GM21360 (cell line): Measurements from ENCODE around the gene MYH11.
"Not testable (repeated sequence)": the region's sequence is repeated elsewhere in the genome, so short reads cannot be mapped to it uniquely, and the experiment has no call there.

Experiments used
- ATAC-seq: cut with Tn5 transposase; IDR thresholded peaks from one replicate; pipeline ENCODE4 v1.9.1; 2021; ENCODE audit warnings: mild to moderate bottlenecking, moderate library complexity; ENCODE audit not compliant: unreplicated experiment

The MYH11 gene

GRCh38 chr16:15879255-15879811 is 22.5 kb upstream of the MYH11 start:
- no peak for ATAC-seq

DNA sequence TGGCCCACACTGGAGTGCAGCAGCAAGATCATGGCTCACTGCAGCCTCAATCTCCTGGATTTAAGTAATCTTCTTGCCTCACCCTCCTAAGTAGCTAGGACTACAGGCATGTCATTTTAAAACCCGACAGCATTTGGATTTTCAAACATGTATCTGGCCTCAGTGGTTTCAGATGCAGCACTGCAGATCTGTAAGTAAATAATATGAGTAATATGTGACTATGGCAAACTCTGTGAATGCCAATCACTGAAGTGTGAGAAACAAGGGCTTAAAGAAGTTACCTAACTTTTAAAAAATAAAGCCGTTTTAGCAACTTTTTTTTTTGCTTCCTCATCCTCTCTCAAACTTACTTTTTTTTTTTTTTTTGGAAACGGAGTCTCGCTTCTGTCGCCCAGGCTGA is 19.7 kb upstream of the MYH11 start:
- no peak for ATAC-seq

- ATAC-seq, result no peak
These were observed 18.0 kb upstream of the MYH11 start for GRCh38 chr16:15874745-15875314.

GRCh38 chr16:15873737-15874136 is 16.9 kb upstream of the MYH11 start:
- no peak for ATAC-seq

DNA sequence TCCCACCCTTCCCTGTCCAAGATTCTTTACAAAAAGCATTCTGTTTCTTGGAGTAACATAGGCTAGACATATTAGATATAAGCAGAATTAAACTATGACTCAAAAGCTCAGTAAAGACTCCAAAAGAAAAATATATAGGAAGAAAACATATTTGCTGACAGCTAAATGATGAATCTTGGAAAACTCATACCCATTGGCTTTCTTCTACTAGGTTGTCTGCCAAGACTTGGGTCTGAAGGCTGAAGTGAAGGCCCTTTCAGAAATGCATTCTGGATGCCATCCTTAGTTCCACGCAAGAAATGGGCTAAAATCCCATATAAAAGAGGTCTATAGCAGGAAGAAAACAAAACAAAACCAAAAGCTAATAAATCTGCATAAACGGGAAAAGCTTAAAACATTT is 16.5 kb upstream of the MYH11 start:
- no peak for ATAC-seq

GRCh38 chr16:15870011-15870410 is 13.2 kb upstream of the MYH11 start:
- ATAC-seq, result no peak

DNA sequence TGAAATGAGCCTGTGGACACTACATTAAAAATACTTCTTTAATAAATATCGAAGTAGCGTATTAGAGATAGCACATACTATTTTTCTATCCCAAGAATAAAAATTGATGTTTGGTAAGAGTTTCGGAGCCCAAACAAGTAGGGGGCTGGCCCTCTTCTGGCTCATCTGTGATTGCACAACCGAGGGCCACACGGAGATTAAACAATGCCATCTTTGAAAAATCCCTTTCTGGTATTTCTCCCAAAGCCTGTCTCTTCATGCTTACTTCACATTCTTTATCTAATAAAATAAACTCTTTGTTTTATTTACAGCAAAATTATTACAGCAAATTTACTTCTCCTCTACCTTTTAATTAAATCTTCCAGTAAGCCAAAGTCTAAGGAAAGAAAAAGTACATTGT is 9.6 kb upstream of the MYH11 start:
- ATAC-seq, result no peak

DNA sequence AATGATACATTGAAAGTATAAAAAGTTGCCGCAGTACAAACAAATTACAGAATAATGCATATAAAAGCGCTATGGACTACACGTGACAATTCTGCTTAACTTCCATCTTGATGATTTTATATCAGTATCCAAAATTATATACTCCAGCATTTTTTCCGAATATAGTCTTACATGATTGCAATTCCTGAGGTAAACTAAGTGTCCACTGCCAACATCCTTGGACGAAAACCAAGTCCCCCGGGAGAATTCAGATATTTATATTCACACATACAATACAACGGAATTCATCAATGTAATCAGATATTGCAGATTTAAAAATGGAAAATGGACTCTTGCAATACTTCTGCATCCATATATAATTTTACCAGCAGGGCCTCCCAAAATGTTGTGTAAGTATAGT is 8.9 kb upstream of the MYH11 start:
- no peak for ATAC-seq

DNA sequence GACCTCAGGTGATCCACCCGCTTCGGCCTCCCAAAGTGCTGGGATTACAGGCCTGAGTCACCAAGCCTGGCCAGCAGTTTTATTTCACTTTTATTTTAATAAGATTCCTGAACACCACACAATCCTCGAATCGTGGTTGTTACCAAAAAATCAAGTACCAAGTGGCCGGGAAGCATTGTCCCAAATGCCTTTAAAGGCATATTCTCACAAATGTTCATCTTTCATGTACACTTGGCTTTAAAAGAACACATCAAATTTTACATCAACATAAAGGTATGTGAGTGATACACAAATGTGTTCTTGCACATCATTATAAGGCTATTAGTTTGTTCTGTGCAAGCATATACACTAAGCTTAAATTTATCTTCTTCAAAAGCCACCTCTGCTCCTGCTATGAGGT is 8.1 kb upstream of the MYH11 start:
- ATAC-seq, result no peak

GRCh38 chr16:15861996-15862395 is 5.2 kb upstream of the MYH11 start:
- no peak for ATAC-seq

DNA sequence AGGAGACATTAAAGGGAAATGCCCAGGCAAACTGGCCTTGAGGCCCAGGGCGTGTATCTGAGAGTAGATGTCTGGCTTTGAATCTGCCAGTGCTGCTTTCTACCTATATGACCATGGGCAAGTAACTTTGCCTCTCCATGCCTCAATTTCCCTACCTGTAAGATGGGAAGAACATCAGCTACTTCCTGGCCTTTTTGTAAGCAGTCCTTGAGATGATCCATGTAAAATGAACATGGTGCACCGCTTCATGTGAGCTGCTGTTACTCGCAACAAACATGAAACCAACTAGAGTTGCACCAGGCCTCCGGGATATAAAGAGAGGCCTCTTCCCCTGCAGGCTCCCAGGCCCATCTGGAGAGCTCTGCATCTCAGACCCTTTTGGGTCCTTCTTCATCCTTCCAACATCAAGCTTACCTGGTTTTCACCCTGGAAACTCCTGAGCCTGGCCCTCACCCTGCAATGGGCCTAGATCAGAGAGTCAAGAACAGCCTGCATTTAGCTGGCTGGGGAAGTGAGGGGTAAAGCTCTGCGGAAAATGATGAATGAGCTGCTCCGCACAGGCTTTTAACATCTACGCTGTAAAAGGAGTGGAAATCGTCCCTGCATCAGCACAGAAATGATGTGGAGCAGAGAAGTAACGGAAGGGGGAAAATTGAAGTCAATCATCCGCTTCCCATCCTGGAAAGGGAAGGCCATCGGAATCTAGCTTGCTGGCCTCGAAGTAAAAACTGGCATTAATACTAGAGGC is 2.3 kb upstream of the MYH11 start:
- no peak for ATAC-seq

- no peak for ATAC-seq
These were observed 1.1 kb upstream of the MYH11 start for GRCh38 chr16:15857724-15858560.

DNA sequence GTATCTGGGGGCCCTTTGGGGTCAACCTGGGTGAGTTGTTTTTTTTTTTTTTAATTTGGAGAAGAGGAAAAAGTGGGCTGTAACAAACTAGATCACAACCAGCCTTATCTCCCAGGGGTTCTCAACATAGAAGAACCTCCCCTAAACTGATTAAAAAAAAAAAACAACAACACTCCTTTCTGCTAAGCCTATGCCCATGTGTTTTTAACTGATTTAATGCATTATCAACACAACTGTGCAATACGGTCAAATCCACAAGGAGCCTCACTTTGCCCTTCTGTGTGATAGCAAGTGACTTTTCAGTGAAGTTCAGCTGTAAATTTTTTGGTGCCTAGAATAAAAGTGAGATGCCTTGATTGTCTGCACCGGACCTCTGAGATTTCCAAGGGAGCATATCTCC is 646 bp downstream of the MYH11 start:
- no peak for ATAC-seq

DNA sequence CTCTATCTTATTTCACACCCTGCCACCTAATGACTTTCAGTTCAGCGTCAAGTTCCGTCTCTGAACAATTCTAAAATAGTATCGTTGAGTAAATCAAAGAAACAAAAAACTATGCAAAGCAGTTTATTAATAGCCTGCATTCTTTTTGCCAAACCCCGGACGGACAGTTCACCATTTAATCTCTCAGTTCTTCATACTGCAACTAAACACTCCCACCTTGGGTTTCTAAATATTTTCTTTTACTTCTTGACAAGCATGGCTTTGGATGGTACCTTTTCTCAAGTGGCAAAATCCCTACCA is 1.2 kb downstream of the MYH11 start:
- ATAC-seq, result peak; percentile 73

DNA sequence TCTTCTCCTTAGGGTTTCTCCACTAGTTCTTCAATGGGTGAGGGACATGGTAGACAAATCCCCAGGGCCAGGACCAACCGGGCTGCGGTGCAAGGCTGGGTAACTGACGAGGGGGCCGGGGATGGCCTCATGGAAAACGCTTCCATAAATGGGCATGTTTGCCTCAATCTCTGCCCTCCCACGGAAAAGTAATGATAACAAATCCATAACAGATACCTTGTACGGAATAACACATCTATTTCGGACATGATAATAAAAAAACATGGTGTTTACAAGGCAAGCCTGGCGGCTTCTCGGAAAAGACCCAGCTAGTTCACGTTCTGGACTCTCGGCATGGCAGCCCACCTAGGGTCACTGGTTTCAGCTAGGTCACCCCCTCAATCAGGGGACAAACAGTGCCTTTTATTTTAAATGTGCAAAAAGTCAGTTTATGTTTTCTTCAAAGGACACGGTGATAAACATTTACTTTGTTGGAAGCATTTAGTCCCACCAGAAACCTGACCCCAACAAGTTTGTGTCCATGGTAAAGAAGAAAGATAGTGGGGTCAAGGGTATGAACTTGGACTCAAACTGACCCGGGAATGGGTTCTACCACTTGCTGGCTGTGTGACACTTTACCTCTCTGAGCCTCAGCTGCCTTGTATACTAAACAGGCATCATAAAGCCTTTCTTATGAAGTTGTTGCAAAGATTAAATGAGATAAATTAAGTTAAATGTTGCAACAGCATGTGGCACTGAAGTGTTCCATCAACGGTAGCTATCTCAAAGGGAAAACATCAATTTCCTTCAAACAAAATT is 1.7 kb downstream of the MYH11 start:
- no peak for ATAC-seq

GRCh38 chr16:15854061-15854460 is 2.8 kb downstream of the MYH11 start:
- ATAC-seq, result no peak

- no peak for ATAC-seq
These were observed 3.8 kb downstream of the MYH11 start for GRCh38 chr16:15853021-15853420.

GRCh38 chr16:15850555-15850954 is 6.3 kb downstream of the MYH11 start:
- not testable (repeated sequence) for ATAC-seq

GRCh38 chr16:15849209-15849981 is 7.4 kb downstream of the MYH11 start:
- no peak for ATAC-seq

- ATAC-seq, result no peak
These were observed 9.1 kb downstream of the MYH11 start for GRCh38 chr16:15847611-15848175.
